ENCODE data around the gene NPAS2.

The NPAS2 gene

GRCh38 chr2:100965596-100965995 is 145.7 kb downstream of the NPAS2 start:
- no peak for DNase-seq (ENCODE audit: low read depth, low spot score)

GRCh38 chr2:100967716-100968115 is 147.8 kb downstream of the NPAS2 start:
- no peak for DNase-seq (ENCODE audit: low read depth, low spot score)

GRCh38 chr2:100968146-100969145 is 148.5 kb downstream of the NPAS2 start:
- DNase-seq (ENCODE audit: low read depth, low spot score): no peak

GRCh38 chr2:100969998-100970397 is 150.1 kb downstream of the NPAS2 start:
- no peak for DNase-seq (ENCODE audit: low read depth, low spot score)

- DNase-seq (ENCODE audit: low read depth, low spot score): no peak
These were observed 151.3 kb downstream of the NPAS2 start for GRCh38 chr2:100971221-100971620.

GRCh38 chr2:100972452-100972851 is 152.5 kb downstream of the NPAS2 start:
- no peak for DNase-seq (ENCODE audit: low read depth, low spot score)

GRCh38 chr2:100974712-100975520 is 155.0 kb downstream of the NPAS2 start:
- DNase-seq (ENCODE audit: low read depth, low spot score): no peak

- DNase-seq (ENCODE audit: low read depth, low spot score): no peak
These were observed 155.5 kb downstream of the NPAS2 start for GRCh38 chr2:100975521-100975785.

GRCh38 chr2:100976061-100976460 is 156.1 kb downstream of the NPAS2 start:
- DNase-seq (ENCODE audit: low read depth, low spot score): no peak

GRCh38 chr2:100976645-100977391 is 156.9 kb downstream of the NPAS2 start:
- DNase-seq (ENCODE audit: low read depth, low spot score): peak; percentile 73

GRCh38 chr2:100977511-100977910 is 157.6 kb downstream of the NPAS2 start:
- DNase-seq (ENCODE audit: low read depth, low spot score): no peak

- DNase-seq (ENCODE audit: low read depth, low spot score): peak; percentile 46
These were observed 158.7 kb downstream of the NPAS2 start for GRCh38 chr2:100978582-100979191.

GRCh38 chr2:100980046-100980445 is 160.1 kb downstream of the NPAS2 start:
- DNase-seq (ENCODE audit: low read depth, low spot score): no peak

- DNase-seq (ENCODE audit: low read depth, low spot score): no peak
These were observed 161.1 kb downstream of the NPAS2 start for GRCh38 chr2:100981011-100981410.

- DNase-seq (ENCODE audit: low read depth, low spot score): no peak
These were observed 162.5 kb downstream of the NPAS2 start for GRCh38 chr2:100982431-100982861.

GRCh38 chr2:100983201-100983600 is 163.3 kb downstream of the NPAS2 start:
- no peak for DNase-seq (ENCODE audit: low read depth, low spot score)

GRCh38 chr2:100983684-100984310 is 163.9 kb downstream of the NPAS2 start:
- peak; percentile 10 for DNase-seq (ENCODE audit: low read depth, low spot score)

- peak; percentile 85 for DNase-seq (ENCODE audit: low read depth, low spot score)
These were observed 165.0 kb downstream of the NPAS2 start for GRCh38 chr2:100984892-100985307.

GRCh38 chr2:100986157-100986556 is 166.2 kb downstream of the NPAS2 start:
- DNase-seq (ENCODE audit: low read depth, low spot score): no peak

- no peak for DNase-seq (ENCODE audit: low read depth, low spot score)
These were observed 167.6 kb downstream of the NPAS2 start for GRCh38 chr2:100987536-100987935.

GRCh38 chr2:100987974-100988373 is 168.0 kb downstream of the NPAS2 start:
- no peak for DNase-seq (ENCODE audit: low read depth, low spot score)
